ENCODE data around the gene CREB3.

Gene CREB3, protein sequence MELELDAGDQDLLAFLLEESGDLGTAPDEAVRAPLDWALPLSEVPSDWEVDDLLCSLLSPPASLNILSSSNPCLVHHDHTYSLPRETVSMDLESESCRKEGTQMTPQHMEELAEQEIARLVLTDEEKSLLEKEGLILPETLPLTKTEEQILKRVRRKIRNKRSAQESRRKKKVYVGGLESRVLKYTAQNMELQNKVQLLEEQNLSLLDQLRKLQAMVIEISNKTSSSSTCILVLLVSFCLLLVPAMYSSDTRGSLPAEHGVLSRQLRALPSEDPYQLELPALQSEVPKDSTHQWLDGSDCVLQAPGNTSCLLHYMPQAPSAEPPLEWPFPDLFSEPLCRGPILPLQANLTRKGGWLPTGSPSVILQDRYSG

DNA sequence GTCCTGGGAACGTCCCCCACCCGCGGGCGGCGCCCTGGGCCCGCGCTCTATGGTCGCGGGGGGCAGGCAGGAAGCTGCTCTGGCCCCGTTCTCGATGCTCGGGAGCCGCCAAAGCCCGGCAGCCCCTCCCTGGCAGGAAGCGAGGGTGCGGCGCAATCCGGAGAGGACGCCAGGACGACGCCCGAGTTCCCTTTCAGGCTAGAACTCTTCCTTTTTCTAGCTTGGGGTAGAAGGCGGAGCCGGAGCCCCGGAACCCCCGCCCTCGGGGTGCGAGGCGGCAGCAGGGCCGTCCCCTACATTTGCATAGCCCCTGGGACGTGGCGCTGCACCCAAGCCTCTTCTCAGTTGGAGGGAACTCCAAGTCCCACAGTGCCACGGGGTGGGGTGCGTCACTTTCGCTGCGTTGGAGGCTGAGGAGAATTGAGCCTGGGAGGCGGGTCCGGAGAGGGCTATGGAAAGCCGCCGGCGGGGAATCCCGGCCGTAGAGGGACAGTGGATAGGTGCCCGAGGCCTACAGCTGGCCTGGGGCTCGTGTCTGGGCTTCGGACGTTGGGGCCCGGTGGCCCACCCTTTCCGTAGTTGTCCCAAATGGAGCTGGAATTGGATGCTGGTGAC, at the start of gene CREB3, which contains the start of gene TLN1:
Gene CREB3 (plus strand): TSS at position 482 of the 615 bp plus-strand sequence. CDS start 107 bp downstream, at position 589.
Gene TLN1 (minus strand): TSS at position 11 of the 615 bp plus-strand sequence. CDS start 6,501 bp downstream, outside the sequence.
- DNase-seq, result peak; percentile 97

DNA sequence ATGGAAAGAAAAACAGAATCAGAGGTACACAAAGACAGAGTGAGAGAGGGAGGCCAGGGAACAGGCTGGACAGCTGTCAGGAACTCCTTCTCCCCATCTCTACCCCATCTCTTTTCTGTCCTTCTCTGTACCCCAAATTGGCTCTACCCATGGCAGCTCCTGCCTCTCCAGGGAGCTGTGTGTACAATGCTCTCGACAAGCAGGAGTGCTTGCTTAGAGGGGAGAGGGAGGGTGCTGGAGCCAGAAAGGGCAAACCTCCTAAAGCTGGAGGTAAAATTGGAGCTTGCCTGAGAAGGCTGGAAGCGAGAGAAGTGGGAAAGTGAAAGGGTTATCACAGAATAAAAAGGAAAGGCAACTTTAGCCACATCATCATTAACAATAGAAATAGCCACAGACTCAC, 49.1 kb upstream of the CREB3 start:
- DNase-seq, result no peak

DNA sequence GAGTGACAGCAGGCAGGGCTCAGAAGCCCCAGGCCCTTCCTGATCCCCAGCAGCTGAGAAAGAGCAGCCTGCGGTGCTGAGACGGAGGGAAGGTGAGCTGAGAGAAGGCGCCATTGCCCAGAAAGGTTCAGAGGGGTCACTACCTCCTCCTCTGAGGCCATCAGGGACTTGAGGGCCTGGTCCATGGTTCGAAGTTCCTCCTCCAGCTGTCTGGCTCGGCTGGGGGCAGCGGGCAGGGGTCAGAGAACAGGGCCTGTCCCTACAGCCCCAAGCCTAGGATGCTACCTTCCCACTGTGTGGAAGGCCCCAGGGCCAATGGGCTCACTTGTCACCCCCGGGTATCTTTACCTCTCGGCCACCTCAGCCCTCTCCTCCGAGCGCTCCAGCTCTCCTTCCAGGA, 47.5 kb upstream of the CREB3 start:
- no peak for DNase-seq

DNA sequence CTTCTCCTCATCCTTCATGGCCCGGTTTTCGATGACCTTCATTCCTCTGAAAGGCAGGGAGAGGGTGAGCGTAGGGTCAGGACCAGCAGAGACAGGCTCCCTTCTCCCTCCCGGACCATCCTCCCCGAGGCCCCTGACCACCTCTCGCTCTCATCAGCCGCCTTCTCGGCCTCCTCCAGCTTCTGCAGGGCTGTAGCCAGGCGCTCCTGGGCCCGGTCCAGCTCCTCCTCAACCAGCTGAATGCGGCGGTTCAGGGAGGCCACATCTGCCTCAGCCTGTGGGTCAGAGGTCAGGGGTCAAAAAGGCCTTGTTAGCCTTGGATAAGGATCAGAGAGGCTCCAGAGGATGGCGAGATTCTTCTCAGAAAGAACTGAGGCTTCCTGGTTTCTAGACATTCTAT, 47.0 kb upstream of the CREB3 start:
- DNase-seq, result no peak

DNA sequence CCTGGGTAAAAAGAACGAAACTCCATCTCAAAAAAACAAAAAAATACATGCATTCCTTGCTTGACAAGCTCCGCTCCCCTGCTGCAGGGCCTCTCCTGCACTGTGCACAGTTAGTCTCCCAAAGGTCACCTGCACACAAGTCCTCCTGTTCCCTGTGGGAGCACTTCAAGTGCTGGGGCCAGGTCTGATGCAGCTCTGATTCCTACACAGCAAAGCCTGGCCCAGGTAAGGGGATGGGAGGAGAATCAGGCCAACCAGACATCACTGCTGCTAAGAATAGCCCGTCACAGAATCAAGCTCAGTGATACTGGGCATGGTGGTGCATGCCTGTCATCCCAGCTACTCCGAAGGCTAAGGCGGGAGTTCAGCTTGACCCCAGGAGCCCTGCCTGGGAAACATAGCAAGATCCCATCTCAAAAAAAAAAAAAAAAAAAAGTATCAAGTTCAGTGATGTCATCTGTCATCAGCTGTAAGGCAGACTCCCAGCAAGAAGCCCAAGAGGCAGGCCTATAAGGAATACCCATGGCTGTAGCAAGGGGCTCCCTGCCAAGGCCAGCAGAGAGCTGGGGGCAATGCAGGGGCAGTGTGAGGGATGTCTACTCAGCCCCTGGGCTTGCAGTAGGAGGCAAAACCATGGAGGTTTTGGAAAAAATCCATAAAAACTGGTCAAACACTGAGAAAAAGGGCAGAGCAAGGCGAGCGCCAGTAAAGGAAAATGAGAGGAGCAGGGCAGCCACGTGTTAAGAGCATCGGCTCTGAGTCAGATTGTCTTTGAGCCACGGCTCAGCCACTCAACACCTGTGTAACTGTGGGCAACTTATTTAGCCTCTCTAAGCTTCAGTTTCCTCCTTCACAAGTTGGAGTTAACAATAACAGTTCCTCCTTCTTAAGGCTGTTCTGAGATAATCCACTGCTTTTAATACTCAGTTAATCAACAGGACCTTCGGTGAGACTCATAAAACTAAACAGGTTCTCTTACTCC, 46.0 kb upstream of the CREB3 start:
- DNase-seq, result no peak

DNA sequence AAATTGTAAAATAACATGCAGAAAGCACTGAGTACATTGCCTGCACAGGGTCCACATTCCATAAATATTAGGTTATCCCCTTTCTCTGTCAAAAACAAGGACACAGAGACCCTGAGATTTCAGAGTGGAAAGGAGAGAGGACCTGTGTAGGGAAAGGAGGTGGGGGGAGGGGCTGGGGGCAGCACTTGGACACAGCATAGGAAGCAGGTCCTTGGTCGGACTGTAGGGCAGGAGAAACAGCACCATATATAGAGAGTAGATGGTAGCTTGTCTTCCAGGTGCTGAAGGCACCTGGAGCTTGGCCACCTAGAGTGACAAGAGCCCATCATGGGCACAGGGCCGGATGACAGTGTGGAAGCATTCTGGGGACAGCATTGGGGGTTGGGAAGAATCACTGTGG, 45.2 kb upstream of the CREB3 start:
- no peak for DNase-seq

DNA sequence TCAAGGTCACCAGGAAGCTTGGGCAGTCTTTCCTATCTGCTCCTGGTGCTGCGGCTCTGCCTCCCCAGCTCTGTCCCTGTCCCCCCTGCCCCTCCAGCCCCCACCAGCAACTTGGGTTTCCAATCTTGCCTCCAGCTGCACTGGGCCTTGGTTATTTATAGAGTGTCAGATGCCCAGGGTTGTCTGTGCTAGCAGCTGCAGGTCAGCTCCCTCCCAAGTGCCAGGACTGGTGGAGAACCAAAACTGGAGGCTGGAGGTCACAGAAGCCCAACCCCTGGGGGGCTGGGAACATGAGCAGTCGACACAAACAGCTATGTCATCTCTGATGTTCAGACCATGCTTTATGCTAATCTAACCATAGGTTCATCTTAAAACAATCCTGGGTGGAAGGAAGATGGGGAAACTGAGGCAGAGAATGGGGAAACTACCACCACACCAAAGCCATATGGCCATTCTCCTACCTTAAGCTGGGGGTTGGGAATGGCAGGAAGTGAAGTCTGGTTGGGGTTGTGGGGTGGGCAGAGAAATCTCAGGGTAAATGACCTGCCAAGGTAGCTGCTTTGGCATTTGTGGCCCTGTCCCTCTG, 44.4 kb upstream of the CREB3 start:
- no peak for DNase-seq

DNA sequence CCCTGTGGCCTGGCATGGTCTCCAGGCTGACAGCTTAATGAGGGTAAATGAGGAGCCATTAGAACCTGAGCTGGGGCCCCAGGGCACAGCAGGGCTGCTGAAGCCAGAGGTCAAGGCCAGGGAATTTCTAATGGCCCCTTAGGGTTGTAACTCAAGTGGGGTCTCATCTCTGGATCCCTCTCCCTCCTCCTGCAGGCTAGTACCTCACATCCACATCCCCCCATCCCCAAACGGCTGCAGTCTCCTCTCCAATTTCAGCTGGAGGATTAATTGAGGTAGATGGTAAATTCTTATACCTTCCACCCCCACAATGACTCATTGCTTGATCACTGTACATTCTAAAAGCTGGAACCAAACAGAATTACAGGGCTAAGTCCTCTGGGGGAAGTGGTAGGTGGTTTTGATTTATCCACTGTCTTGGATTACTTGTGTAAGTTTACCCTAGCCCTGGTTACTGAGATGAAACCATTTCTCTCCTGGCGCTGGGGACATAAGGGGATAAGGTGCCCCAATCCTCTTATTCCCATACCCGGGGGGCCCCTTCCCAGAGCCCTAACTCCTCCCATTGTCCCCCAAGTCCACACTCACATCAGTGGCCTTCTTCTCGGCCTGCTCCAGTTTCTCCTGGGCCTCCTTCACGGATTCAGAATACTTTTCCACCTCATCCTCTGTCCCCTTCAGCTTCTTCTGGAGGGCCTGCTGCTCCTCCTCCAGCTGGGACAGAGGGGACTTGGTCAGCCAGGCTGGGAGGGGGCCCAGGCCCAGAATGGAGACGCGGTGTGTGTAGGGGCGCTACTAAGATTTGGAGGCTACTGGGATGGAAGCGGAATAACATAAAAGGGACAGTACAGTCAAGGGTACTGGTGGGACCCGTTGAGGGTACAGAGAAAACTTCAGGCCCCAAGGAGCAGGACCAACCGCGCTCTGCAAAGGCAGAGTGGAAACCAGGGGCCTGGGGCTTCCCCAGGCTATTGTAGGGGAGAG, 43.6 kb upstream of the CREB3 start:
- no peak for DNase-seq

DNA sequence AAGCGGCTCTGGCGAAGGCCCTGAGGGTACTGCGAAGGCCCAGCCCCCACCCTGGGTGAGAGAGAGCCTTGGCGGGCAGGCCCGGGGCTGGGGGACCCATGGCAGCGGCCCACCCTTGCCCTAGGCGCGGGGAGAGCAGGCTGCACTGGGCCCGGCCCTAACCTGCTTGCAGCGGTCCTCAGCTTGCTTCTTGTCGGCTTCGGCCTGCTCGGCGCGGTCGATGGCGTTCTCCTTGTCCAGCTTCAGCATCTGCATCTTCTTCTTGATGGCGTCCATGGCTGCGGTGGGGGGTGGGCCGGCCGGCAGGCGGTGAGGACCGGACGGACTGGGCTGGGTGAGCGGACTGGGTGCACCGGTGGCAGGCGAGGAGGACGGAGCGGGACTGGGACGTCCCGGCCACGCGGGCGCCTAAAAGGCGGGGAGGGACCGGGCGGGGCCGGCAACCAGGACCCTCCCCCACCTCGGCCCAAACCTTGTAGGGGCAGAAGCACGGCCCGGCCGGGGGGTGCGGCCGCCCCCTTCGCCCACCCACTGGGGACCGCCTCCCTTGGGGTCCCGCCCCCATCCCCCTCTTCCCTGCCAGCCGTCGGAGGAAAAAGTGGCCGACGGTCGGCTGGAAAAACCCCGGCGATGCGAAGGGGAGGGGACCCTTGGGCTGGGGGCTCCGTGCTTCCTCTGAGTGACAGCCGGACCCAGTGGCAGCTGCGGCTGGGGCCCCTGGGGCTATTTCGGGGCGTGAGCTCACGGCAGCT, 42.7 kb upstream of the CREB3 start, which contains the start of gene TPM2:
Gene TPM2 (minus strand): TSS at position 384 of the 752 bp plus-strand sequence. CDS start 108 bp downstream, at position 276.
- DNase-seq, result no peak

DNA sequence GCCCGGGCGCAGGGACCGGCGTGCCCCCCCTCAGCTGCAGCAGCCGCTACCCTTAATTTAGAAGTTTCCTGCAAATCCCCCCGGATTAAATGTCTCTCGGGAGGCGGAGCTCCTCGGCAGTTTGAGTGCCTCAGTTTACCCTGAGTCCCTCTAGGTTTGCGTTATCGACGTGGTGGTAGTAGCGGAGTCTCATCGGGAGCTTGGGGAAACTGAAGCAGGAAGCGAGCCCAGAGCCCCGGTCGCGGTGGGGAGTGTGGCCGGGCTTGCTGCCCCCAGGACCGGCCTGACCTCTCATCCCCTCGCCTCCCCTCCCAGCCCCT, 42.2 kb upstream of the CREB3 start:
- DNase-seq, result no peak

DNA sequence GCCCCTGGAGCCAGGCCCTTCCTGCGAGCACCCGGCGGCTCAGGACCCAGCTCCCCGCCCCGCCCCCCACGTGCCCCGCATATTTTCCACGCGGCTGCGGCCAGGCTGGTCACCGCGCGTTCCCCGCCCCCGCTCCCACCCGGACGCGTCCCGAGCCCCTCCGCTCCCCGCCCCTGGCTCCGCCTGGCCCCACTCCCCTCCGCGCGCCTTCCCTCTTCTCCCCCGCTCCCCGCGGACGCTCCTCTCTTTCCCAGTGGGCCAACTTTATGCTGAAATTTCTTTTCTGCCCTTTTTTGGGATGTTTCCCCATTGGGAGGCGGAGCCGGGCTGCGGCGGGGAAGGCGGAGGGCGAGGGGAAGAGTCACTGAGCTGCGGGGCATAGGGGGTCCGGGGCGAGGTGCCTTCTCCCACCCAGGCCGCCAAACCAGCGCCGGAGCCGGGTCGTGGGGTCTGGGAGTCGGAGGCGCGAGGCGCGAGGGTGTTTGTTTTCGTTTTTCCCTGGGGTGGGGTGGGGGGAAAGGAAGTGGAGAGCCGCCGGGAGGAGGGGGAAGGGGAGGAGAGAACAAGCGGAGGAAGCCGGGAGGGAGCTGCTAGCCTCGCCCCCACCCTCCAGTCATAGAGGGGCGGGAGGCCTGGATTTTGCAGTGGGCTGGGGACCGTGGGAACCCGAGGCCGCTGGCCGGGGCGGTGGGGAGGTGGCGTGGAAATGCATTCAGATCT, 41.7 kb upstream of the CREB3 start:
- no peak for DNase-seq

DNA sequence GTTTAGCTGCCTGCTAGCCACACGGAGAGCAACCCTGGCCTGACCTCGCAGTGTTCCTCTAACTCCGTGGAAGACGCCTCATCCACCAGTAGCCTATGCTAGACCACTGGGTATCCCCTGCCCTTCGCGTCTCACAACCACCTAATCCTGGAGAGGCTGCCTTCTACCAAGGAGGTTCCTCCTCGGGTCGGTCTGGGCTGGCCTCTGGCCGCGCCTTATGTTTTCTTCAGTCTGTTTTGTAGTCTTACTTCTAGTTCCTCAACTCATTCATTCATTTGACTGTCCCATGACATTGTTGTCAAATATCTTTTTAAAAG, 41.2 kb upstream of the CREB3 start:
- DNase-seq, result no peak

DNA sequence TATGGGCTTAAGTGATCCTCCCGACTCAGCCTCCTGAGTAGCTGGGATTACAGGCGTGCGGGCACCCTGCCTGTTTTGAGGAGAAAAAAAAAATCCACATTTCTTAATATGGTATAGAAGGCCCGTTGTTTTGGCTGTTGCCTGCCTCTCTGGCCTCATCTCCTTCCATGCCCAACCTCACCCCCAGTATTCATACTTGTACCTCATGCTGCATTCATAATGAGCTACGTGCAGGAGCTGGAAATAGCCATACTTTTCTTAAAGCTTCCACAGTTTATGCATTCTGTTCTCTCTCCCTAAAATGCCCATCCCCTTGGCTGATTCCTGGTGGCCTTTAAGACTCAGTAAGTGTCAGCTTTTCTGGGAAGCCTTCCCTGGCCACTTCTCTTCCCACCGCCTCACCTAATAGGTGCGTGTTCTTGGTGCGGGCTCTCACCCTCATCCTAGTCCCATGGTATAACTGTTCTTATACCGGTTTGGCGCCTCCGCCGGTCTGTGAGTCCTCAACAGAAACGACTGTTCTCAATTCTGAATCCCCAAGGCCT, 40.6 kb upstream of the CREB3 start:
- DNase-seq, result no peak

DNA sequence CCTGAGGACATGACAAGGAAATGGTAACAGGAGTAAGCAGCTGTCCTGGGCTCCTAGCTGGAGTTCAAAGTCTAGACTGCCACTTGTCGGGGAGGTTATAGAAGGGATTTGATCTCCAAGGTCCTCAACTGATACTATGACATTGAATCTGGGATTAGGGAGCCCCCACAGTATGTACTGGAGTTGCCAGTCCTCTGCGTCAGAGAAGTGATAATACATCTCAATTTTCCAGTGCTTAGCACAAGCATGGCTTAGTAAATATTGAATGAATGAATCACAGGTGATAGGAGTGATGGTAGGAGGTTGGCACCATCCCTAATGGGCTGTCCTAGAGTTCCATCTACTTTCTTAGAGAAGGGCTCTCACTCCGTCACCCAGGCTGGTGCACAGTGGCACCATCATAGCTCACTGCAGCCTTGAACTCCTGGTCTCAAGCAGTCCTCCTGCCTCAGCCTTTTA, 36.5 kb upstream of the CREB3 start:
- DNase-seq, result no peak

DNA sequence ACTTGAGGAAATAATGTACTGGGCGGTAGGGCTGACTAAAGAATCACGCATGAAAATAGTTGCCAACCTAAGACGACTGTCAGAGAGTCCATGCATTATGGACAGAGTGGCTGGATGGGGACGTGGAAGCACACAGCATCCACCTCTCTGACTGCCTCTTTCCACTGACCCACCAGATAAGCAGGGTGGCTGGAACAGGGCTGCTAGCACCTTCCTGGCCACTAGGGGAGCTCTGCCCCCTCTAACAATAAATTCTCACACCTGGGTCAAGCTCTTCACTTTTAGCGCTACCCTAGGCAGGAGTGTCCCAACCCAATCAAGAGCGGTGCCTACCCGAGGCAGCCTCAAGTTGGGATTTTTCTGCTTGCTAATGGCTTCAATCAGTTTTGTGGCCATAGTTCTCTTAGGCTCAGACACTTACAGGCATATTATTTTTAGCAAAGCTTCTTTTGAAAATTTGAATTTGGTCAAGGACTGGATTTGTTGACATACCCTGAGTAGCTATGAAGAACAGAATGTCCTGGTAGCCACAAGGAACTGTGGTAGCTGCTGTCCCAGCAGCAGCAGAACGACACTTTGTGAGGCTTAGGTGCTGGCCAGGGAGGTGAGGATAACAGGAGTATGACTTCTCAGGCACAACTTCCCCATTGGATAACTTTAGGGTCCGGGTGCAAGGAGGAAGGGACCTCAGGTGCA, 35.8 kb upstream of the CREB3 start:
- DNase-seq, result no peak

DNA sequence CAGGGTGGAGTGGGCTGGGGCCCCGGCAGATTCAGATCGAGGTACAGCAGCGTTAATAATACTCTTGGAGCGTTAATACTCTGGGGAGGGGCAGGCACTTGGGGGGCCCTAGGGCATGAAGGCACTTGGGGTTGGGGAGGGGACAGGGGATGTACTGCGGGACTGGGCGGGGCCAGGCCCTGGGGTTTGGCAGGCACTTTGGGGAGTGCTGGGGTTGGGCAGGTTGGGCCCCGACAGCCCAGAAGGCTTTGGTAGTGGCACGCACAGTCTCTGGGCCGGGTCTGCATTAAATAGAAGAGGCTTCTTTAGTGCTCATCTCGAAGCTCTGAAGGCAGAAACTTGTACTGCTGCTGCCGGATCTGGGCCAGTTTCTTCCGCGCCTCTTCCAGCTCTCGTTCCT, 35.0 kb upstream of the CREB3 start:
- DNase-seq, result no peak

DNA sequence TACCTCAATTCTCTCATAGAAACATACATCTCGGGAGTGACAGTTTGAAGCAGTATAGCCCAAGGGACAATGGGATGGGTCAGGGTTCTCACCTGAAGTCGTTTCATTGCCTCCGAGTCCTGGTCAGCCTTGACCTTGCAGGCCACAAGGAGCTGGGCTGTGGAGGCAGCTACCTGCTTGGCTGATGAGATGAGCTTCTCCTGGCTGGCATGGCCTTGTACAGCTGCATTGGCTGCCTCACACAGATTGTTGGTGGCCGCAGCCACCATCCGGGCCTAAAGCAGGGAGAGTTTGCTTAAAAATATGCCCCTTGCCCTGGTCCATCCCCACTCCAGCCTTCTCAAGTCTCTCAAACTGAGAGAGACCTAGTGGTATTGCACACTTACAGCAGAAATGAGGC, 34.2 kb upstream of the CREB3 start:
- DNase-seq, result no peak

DNA sequence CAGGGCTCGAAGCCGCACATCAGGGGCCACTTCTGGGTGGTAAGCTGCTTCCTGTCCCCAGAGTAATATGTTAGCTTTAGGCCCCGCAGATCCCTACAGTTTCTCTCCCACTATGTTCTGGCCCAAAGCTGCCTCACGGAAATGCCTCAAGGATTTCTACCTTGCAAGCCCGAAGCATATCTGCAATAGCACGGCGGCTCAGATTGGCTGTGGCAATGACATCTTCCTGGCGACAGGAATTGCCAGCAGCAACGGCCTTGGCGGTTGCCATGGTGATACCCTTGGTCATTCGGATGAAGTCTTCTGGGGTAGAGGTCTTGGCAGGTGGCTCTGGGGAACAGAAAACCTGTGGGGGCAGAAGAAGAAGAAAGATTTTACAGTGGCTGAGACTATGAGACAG, 32.4 kb upstream of the CREB3 start:
- DNase-seq, result no peak

DNA sequence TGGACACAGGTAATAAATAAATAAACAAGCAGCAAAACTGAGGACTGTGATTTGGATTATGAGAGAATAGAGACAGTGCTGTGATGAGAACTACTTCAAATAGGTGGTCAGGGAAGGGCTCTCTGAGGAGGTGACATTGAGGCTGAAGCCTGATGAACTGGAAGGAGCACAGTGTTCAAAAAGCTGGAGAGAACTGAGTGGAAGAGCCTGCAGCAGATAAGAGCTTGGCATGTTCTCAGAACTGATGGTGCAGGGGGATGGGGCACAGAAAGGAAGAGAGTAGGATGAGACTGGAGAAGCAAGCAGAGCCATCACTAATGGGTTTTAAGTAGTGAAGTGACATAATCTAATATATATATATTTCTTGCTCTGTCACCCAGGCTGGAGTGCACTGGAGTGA, 31.5 kb upstream of the CREB3 start:
- DNase-seq, result no peak

Measured in GF-D8 (cell line).